Right cardiac atrium (tissue), 5 donors: Measurements from ENCODE around the gene SIAH2. TPM values are rescaled to one million over a fixed set of nuclear protein-coding genes. Genes with fewer than 3 reads are reported as not detected.
A peak's percentile ranks its signal among the peaks of the same experiment; 100 is the strongest.

Experiments
- ATAC-seq, 2 donors: fragments of 200-7000 bp; cut with Tn5 transposase; one replicate each; pipeline versions ENCODE4 v1.8.0 to v1.9.1; 2020; ENCODE audit warnings: moderate library complexity in 2 of 2, mild to moderate bottlenecking in 1 of 2
- DNase-seq, 3 donors: peaks; one replicate each; pipeline ENCODE4 v3.0.0-alpha.2; 2020
- H3K27ac ChIP-seq: one replicate; pipeline ENCODE4 v1.5.1; 2013; ENCODE audit warnings: mild to moderate bottlenecking, low read length, control low read depth, moderate library complexity
- H3K27me3 ChIP-seq: one replicate; pipeline ENCODE4 v1.6.1; 2013; ENCODE audit not compliant: control insufficient read depth, insufficient read depth
- H3K4me1 ChIP-seq: one replicate; pipeline ENCODE4 v1.6.1; 2013; ENCODE audit warnings: low read length; ENCODE audit not compliant: control insufficient read depth, insufficient read depth
- H3K4me3 ChIP-seq: one replicate; pipeline ENCODE4 v1.5.1; 2013; ENCODE audit warnings: low read length, control low read depth
- H3K9me3 ChIP-seq: one replicate; pipeline ENCODE4 v1.6.1; 2013; ENCODE audit warnings: low read length; ENCODE audit not compliant: control insufficient read depth
- WGBS: extraction: QIAGEN DNeasy Blood & Tissue Kit; methylation state at CpG from one replicate; pipeline ENCODE4 v1.1.7; 2013; 5-methylcytosine and 5-hydroxymethylcytosine counted together
- intact Hi-C, 4 donors: fragments of 100-400 bp; cut with DNase I; formaldehyde crosslinking; loops; one replicate each; pipeline versions ENCODE4 v1.11.0 to v1.14.0; 2022 to 2023
- polyA plus RNA-seq: library from polyadenylated mRNA; stranded (reverse); fragments of 200-250 nt; gene quantifications from one replicate; pipeline ENCODE4 v1.2.3, GENCODE V29; 2013
- total RNA-seq, 4 donors: library from RNA; stranded (reverse); fragmentation: NEBNext Ultra II Directional; extraction: Animal tissue kit (Norgen Biotek cat#: 25700); gene quantifications; one replicate each; pipeline ENCODE4 v1.2.1, GENCODE V29; 2021
- donor health status: healthy with polysubstance abuse.
- donor health status: DM: no; HTN: yes; CAD: no.
- donor health status: DM: no; HTN: no; CAD: no.
- donor health status: DM: no; HTN: yes; CAD: no; lungs with severe emphysema.
- donor health status: DM: yes; HTN: yes; CAD: no.

The SIAH2 gene
- total and polyA plus RNA-seq, 5 donors, result 9.9 to 18.6 (median 17.9) TPM

DNA sequence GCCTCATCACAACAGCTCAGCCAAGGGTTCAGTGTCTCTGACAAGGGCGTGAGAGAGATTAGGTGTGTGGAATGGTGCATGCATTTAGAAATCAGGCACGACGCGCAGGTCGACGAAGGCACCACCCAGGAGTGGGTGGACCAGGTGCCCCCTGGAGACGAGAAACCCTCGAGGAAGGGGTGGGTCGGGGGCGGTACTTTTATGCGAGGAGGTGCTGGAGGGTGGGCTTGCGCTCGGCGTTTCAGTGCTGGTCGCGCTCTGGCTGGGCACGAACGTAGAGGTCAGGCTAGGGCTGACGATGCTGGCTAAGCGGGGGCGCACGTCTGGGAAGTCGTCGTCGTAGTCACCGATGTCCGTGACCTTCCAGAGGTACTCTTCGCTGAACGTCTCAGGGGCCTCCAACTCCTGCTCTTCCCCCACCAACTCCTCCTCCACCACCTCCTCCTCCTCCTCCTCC is 59.6 kb downstream of the SIAH2 start:
- peak in 1 of 2 donors; percentile 58 for ATAC-seq
- peak; percentile 59 to 79 (median 77) for DNase-seq
- Histone ChIP-seq H3K4me3 (peak overlapping the region; percentile 23), H3K27me3 (no peaks in the 10 kb centered on the region), H3K9me3 (no peaks in the 10 kb centered on the region), H3K27ac (peak overlapping the region; percentile 0), H3K4me1 (no peaks in the 10 kb centered on the region)
- intact Hi-C loops, result no loop called here
- WGBS, result 6% methylated on average over 29 of the region's 29 CpGs

- ATAC-seq (peak in 1 of 2 donors; percentile 53), DNase-seq (peak in 2 of 3 donors; percentile 21 to 62)
- WGBS, result 62% methylated on average over 2 of the region's 2 CpGs
- no peaks in the 10 kb centered on the region for H3K27me3 ChIP-seq
- H3K4me1 ChIP-seq, result no peaks in the 10 kb centered on the region
- H3K4me3 ChIP-seq, result no peak overlapping the region
- intact Hi-C loops, result no loop called here
- no peak overlapping the region for H3K27ac ChIP-seq
- no peaks in the 10 kb centered on the region for H3K9me3 ChIP-seq
Observed at GRCh38 chr3:150699068-150699639, 63.8 kb downstream of the SIAH2 start.

DNA sequence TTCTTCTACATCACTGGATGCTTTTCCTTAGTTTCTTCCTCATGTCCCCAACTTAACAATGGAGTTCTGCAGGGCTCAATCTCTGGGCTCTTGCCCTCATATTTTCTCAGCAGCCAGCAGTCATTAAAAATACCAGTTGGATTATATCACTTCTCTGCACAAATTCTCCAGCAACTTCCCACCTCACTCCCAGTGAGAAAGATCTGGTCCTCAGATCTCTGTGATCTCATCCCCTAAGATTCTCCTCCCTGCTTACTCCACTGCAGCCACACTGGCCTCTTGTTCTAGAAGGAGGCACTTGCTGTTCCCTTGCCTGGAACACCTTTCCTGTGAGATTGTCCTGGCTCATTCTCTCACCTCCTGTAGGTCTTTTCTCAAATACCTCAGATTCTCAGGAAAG is 65.3 kb downstream of the SIAH2 start:
- intact Hi-C loops, result no loop called here
- Histone ChIP-seq H3K27ac (no peak overlapping the region), H3K4me3 (no peak overlapping the region), H3K4me1 (no peaks in the 10 kb centered on the region), H3K27me3 (no peaks in the 10 kb centered on the region), H3K9me3 (no peaks in the 10 kb centered on the region)
- no peak for ATAC-seq
- DNase-seq, result no peak

DNA sequence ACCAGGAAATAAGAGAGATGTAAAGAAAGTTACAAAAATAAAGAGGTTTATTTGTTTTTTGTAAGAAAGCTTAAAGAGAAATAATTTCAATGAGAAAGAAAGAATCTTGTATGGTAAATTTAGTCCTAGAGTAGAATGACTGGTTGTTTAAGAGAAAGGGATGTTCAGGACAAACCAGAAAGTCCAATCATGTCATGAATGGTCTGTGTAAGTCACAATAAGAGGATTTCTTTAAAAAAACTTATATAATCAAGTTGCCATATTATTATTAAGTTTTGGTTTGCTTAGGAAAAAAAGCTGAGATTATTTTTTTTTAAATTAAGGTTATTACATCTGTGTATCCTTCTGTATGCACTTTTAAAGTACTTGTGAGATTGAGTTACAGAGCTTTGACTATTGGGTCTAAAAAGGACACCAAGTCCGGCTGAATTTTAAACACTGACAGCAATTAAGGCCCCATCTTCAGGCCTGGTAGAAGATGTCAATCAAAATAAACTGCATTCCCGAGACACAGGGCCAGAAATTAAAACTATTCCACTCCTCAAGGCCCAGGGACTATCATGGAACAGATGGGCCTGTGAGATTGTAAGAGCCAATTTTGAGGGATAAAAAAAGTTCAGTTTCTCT is 71.4 kb downstream of the SIAH2 start:
- WGBS, result 81% methylated on average over 2 of the region's 2 CpGs
- Histone ChIP-seq H3K27ac (no peak overlapping the region), H3K9me3 (no peaks in the 10 kb centered on the region), H3K27me3 (no peaks in the 10 kb centered on the region), H3K4me3 (no peak overlapping the region), H3K4me1 (no peaks in the 10 kb centered on the region)
- intact Hi-C loops, result no loop called here
- ATAC-seq (no peak), DNase-seq (no peak)

Other genes starting within 250 kb of the SIAH2 start
- 10 to 100 TPM; 35.2 to 41.3 (median 37.4) TPM for gene SERP1, start 216.7 kb downstream of the SIAH2 start, total RNA-seq
- gene SERP1, start 216.7 kb downstream of the SIAH2 start, polyA plus RNA-seq, result 24.8 TPM
- 10 to 100 TPM; 66.9 to 77.1 (median 69.2) TPM for gene EIF2A, start 216.4 kb downstream of the SIAH2 start, total RNA-seq
- 51.7 TPM for gene EIF2A, start 216.4 kb downstream of the SIAH2 start, polyA plus RNA-seq
- 100 to 1,000 TPM in 3 of 4 donors, 10 to 100 TPM in 1; 80.9 to 112 (median 107) TPM for gene SELENOT, start 159.8 kb downstream of the SIAH2 start, total RNA-seq
- gene SELENOT, start 159.8 kb downstream of the SIAH2 start, polyA plus RNA-seq, result 59.6 TPM
- gene ERICH6, start 59.2 kb downstream of the SIAH2 start, total RNA-seq, result under 1 TPM in 2 of 4 donors, not detected in 2; 0.35 to 0.37 TPM
- gene ERICH6, start 59.2 kb downstream of the SIAH2 start, polyA plus RNA-seq, result not detected
- not detected for gene MINDY4B, start 142.3 kb upstream of the SIAH2 start, total RNA-seq
- not detected for gene MINDY4B, start 142.3 kb upstream of the SIAH2 start, polyA plus RNA-seq
- gene CLRN1, start 209.6 kb upstream of the SIAH2 start, total RNA-seq, result not detected
- not detected for gene CLRN1, start 209.6 kb upstream of the SIAH2 start, polyA plus RNA-seq